Cardiac fibroblast (primary cell): ENCODE data around the gene RWDD1.

Experiments
- DNase-seq, 2 donors: peaks; one replicate each; pipeline versions ENCODE4 v3.0.0 to v3.0.0-alpha.2; 2010; ENCODE audit warnings: low read depth in 2 of 2
- H3K4me3 ChIP-seq, 2 donors: replicated peaks in 1 of 2; 1 replicate in 1 of 2; 2 replicates in 1 of 2; pipeline ENCODE4 v1.5.1; 2011; ENCODE audit warnings: low read depth in 2 of 2, low read length in 2 of 2, mild to moderate bottlenecking in 2 of 2, moderate library complexity in 1 of 2
- CTCF ChIP-seq: IDR thresholded peaks from one replicate; pipeline ENCODE4 v1.5.1; 2011; ENCODE audit warnings: low read depth, mild to moderate bottlenecking, low read length, inconsistent platforms

RWDD1 gene

GRCh38 chr6:116543149-116543548 is 28.2 kb upstream of the RWDD1 start:
- no peak for DNase-seq
- H3K4me3 ChIP-seq = no peak overlapping the region

GRCh38 chr6:116545651-116546050 is 25.7 kb upstream of the RWDD1 start, which contains the start of gene TRAPPC3L:
Gene TRAPPC3L, minus strand, starts transcription at chr6:116545684. Its CDS starts 170 bp downstream, at chr6:116545514.
- no peak for TF ChIP-seq CTCF
- no peak for DNase-seq
- no peak within 1 kb of the TSS for H3K4me3 ChIP-seq

More at GRCh38 chr6:116543149-116543548, 28.2 kb upstream of the RWDD1 start:
- no peak for TF ChIP-seq CTCF

GRCh38 chr6:116547358-116547757 is 23.9 kb upstream of the RWDD1 start:
- no peak overlapping the region for H3K4me3 ChIP-seq
- TF ChIP-seq CTCF = no peak
- no peak for DNase-seq

GRCh38 chr6:116550796-116551195 is 20.5 kb upstream of the RWDD1 start:
- DNase-seq = no peak
- no peak overlapping the region for H3K4me3 ChIP-seq
- no peak for TF ChIP-seq CTCF

GRCh38 chr6:116553451-116553850 is 17.9 kb upstream of the RWDD1 start, which contains the start of gene CALHM4:
Gene CALHM4, plus strand, starts transcription at chr6:116553751. Its CDS starts 43 bp downstream, at chr6:116553794.
- TF ChIP-seq CTCF = no peak
- no peak within 1 kb of the TSS for H3K4me3 ChIP-seq
- no peak for DNase-seq

- TF ChIP-seq CTCF = no peak
- peak; percentile 42 to 85 for DNase-seq
- no peak overlapping the region for H3K4me3 ChIP-seq
These were observed 15.2 kb upstream of the RWDD1 start for GRCh38 chr6:116556065-116556464.

GRCh38 chr6:116556814-116557415 is 14.4 kb upstream of the RWDD1 start:
- DNase-seq = peak in 1 of 2 donors; percentile 12
- no peak for TF ChIP-seq CTCF
- H3K4me3 ChIP-seq = no peak overlapping the region
